CD4-positive, alpha-beta T cell treated with Interleukin-4 for 4 hours (primary cell): ENCODE results near the gene DEDD.

Source experiments
- DNase-seq: peaks from one replicate; pipeline ENCODE4 v3.0.0-alpha.2; 2020

Gene DEDD

DNA sequence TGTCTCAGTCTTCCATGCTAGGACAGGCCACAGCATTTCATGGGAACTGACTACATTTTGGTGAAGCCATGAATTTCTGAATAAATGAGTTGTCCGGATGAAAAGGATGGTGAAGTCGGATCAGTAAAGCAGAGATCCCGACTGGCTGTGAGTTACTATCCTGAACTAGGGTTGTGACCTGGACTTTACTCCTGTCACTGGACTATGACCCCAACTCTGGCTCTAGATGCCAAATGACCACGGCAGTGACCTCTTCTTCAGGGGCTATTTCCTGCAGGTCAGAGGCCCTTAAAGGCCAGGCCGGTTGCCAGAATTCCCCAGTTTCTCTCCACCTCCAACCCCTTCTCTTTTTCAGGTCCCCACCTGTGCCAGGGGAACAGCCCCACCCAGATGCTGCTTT is 41.4 kb downstream of the DEDD start:
- DNase-seq: no peak

DNA sequence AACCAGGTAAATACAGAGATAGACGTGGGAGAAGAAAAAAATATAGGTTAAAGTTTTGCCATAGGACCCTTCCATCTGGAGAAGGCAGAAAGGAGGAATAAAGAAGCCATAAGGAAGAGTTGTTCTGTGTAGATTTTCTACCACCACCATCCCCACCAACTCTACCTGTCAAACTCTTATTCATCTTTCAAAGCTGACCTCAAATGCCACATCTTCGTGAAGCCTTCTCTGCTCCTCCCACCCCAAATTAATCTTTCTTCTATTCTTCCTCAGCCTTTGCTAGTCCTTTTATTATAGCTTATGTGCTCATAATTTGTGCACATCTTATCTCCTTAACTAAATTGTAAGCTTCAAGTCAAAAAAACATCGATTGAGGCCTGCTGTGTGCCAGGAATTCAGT is 41.9 kb downstream of the DEDD start:
- no peak for DNase-seq

DNA sequence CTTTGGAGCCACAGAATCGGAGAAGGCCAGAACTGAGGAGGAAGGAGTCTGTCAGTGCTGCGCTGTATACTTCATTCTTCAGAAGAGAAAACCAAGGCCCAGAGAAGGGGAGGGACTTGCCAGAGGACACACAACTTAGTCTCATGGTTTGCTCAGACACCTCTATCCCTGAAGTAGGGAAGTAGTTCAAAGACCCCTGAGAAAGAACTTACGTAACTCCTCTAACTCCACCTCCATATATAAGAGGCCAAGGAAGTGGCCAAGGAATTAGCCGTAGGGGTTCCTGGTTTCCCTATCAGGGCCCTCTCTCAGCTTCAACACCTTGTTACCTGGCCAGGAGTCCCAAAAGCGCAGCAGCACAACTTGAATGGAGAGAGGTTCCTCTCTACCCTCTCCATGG is 42.5 kb downstream of the DEDD start:
- DNase-seq: no peak

- no peak for DNase-seq
Measured at GRCh38 chr1:161089251-161089924, 43.1 kb downstream of the DEDD start, which contains the start of gene NECTIN4. NECTIN4 (minus strand) TSS chr1:161089558; CDS start chr1:161089296, 262 bp downstream.

- DNase-seq: no peak
Measured at GRCh38 chr1:161088587-161089110, 43.8 kb downstream of the DEDD start.

GRCh38 chr1:161086457-161086856 is 46.0 kb downstream of the DEDD start:
- DNase-seq: no peak

DNA sequence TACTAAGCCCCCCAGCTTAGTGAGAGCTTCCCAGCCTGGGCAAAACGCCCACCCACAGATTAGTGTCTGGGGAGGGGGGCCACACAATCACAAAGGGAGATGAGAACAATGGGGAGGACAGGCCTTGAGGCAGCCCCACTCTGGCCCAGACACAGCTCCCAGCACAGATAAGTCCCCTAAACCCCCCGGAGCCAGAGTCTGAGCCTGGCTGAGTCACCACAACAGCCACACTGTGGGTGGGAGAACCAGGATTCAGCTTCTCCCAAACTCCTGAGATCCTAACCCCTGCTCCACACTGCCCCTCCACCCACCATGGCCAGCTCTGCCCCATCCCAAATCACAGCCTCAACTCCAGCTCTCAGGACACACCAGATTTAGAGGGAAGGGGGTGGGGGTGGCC is 47.3 kb downstream of the DEDD start:
- no peak for DNase-seq

- DNase-seq: no peak
Measured at GRCh38 chr1:161084597-161084988, 47.9 kb downstream of the DEDD start.

GRCh38 chr1:161083748-161084596 is 48.5 kb downstream of the DEDD start:
- no peak for DNase-seq

DNA sequence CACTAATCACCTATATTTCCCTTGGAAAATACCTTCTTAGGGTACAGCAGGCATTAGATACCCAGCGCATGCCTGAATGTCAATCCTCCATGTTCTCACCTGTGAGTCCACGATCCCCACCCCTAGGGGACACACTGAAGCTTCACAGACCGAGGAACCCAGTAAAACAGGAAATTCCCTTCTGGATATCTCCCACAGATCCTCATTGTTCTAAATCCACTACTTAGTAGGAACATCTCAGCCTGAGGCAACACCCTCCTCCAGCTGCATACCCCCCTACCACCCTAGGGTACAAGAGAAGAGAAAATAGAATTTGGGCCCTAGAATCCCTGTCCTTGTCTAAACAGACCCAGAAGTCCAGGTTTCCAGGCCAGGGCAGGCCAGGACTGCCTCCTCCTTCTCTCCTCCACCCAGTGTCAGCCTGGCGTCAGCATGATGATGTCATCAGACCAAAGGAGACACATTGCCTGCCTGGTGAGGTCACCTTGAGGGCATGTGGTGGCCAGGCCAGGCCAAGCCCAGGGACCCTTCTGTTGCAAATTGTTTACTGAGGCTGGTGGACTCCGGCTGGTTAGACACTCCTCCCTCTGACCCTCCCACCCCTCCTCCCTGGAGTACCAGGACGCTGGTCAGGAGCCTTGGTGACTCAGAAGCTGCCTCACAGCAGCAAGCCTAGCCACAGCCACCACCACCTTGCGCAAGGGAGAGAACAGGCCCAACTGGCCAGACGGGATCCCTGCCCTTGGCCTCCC is 49.3 kb downstream of the DEDD start:
- peak; percentile 14 for DNase-seq

DNA sequence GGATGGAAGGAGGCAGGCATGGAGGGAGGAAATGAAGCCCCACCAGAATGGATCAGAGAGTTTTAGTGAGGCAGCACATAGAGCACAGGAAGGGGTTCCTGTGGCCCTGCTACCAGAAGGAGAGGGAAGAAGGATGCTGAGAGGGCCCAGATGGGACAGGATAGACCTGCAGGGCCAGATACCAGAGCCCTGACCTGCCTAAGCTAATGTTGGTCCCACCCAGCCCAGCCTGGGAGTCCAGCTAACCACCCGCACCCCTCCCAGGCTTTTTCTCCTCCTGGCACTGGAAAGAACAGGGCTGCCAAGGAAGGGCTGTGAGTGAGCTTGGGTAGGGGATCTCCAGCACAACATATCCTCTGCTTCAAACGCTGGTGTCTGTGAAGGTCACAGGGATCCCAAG is 50.0 kb downstream of the DEDD start:
- DNase-seq: no peak

DNA sequence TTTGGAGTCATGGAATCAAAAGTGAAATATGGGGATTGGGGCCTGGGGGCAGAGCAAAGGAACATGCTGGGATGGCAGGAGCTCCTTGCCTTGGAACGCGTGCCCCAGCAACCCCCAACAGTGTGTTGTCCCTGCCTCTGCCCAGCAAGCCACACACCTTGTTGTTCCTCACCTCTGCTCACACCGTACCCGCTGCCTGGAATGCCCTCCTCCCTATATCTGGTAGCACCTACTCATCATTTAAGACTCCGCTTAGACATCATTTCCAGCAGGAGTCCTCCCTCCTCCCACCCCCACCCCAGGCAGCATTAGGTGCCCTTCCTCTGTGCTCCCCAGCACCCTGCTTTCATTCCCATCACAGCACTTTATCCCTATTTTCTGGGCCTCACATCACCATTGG is 50.9 kb downstream of the DEDD start:
- no peak for DNase-seq

- DNase-seq: no peak
Measured at GRCh38 chr1:161080441-161081405, 51.7 kb downstream of the DEDD start.

DNA sequence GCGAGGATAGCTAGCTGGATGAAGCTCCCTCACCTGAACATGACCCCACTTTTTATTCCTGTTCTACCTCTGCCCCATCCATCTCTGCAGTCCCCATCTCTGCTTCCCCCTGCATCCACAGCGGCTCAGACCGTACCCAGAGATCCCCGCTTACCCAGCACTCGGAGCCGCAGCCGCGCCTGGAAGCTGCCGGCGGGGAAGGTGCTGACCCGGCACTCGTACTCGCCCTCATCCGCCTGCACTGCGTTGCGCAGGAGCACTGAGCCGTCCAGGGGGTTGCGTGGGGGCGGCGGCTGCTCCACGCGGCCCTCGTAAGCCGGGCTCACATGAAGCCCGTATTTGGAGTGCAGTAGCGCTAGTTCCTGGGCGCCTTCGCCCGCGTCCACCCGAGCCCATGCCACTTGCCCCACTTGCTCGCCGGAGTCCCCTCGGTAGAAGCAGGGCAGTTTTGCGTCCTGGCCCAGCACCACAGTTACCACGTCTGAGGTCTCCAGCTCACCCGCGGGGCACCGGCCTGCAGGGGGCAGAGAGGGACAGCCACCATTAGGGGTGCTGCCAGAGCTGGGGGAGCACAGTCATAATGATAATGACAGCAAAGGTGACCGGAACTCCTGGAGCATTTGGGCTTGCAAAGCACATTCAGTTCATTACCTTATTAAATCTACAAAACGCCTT is 52.9 kb downstream of the DEDD start:
- DNase-seq: no peak

- DNase-seq: no peak
Measured at GRCh38 chr1:161077426-161077825, 55.0 kb downstream of the DEDD start.

- no peak for DNase-seq
Measured at GRCh38 chr1:161076410-161076809, 56.1 kb downstream of the DEDD start.

DNA sequence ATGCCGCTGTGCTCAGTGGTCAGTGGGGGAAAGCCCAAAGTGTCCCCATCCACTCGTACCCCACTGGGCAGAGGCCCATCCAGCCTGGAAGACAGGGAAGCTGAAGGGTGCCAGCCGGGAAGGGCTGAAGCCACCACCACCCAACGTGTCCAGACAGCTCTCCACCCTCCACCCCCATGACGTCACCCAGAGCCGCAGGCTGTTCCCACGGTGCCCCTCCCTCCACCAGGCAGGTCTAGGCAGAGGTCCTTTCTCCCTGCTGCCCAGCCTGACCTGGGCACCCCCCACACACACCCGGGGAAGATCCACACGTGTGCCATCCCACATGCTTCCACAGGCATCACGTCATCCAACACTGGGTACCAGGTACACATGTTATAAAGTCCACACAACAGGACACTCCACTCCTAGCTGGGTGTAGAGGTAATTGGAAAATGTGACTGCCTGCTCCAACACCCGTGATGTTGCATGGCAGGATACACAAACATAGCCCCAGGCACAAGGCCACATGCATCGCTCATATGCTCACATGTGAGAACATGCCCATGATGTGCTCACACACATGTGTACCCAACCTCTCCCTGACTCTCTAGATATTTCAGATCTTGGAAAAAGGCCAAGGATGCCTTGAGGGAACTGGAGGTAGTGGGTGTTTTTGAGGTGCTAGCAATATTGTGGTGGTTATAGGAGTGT is 57.6 kb downstream of the DEDD start:
- no peak for DNase-seq

DNA sequence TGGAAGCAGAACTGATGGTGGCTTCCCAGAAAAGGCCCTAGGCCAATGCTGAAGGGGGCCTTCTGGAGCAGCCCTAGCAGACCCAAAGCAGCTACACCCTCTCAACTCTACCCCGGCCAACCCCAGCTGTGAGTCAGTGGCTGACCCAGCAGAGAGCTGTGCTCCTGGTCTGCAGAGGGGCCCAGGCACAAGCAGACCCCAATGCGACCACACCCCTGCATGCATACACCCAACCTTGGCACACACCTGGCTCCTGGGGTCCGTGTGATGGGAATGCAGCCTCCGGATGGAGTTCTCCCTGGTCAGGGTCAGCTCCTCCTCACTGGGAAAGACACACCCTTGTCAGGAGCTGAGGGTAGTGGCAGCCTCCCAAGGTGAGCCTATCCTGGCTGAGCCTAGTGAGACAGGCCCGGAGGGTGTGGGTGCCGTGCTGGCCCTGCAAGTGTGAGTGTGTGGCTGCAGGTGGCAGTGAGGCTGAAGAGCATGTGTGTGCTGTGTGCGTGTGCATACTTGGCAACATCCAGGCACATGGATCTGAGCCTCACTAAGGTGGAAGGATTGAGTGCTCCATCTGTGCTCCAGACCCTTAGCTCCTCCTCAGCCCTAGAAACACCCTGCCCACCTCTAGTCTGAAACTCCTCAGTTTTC is 58.9 kb downstream of the DEDD start:
- no peak for DNase-seq

DNA sequence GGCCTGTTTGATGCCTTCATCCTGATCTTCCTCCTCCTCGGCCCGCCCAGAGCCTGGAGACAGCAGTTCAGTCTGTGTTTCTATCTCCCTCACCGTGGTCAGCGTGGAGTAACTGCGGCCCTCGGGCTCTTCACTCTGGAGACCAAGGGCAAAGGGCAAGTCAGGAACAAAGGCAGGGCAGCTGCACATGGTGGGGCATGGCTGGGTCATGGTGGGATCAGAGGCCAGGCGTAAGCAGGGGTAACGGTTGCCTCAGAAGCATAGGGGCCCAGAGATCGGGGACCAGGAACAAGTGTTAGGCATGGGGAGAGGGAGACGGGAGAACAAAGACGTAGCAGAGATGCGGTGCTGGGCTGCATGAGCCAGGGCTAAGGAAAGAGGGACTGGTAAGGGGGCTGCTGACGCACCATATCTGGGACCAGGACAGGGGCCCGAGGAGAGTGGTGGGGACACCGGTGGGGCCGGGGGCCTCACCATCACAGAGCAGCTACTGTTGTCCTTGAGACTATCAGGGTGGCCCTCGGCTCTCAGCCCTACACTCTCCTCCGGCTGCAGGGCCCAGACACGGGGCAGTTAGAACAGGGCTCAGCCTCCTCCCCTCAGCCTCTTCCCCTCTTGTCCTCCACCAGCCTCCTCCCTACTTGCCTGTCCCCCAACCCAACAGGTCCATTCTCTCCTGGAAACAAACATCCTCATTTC is 59.6 kb downstream of the DEDD start:
- no peak for DNase-seq

- peak; percentile 46 for DNase-seq
Measured at GRCh38 chr1:161071886-161072371, 60.5 kb downstream of the DEDD start.
